Brain microvascular endothelial cell (primary cell): Measurements from ENCODE around the gene FST.

ENCODE experiments used
- DNase-seq: peaks from one replicate; pipeline ENCODE4 v3.0.0-alpha.2; 2020
- H3K27ac ChIP-seq: fragments of 250-450 bp; sonication (Bioruptor Pico); 2 replicates; pipeline ENCODE4 v1.5.1; 2020; ENCODE audit warnings: mild to moderate bottlenecking, moderate library complexity
- H3K27me3 ChIP-seq: fragments of 250-450 bp; sonication (Bioruptor Pico); replicated peaks from 2 replicates; pipeline ENCODE4 v1.5.1; 2020; ENCODE audit warnings: mild to moderate bottlenecking
- H3K36me3 ChIP-seq: fragments of 250-450 bp; sonication (Bioruptor Pico); replicated peaks from 2 replicates; pipeline ENCODE4 v1.5.1; 2020; ENCODE audit warnings: mild to moderate bottlenecking
- H3K4me3 ChIP-seq: 2 replicates; pipeline ENCODE4 v1.5.1; 2011; ENCODE audit warnings: low read depth, mild to moderate bottlenecking, control low read depth, low read length, moderate library complexity
- in situ Hi-C: cut with HindIII; loops from 2 replicates; pipeline ENCODE4 v1.10.0; 2017; ENCODE audit warnings: low sequenced_read_pairs, low pct_ligation_motif_present
- TF ChIP-seq, protein P1 (sequence below): IDR thresholded peaks from 2 replicates; pipeline ENCODE4 v1.5.1; 2011; ENCODE audit warnings: low read depth, mild to moderate bottlenecking, moderate library complexity, low read length, control low read depth, inconsistent platforms; ENCODE audit errors: missing control alignments

FST gene

DNA sequence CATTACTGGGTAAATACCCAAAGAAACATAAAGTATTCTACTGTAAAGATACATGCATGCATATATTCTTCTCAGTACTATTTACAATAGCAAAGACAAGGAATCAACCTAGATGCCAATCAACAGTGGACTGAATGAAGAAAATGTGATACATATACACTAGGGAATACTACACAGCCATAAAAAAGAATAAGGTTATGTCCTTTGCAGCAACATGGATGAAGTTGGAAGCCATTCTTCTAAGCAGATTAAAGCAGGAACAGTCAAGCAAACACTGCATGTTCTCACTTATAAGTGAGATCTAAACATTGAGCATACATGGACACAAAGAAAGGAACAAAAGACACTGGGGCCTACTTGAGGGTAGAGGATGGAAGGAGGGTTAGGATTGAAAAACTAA lies 40.4 kb downstream of the FST start:
- H3K36me3 ChIP-seq: no peaks in the 10 kb centered on the region
- in situ Hi-C loops: no loop called here
- no peak for DNase-seq
- no peaks in the 10 kb centered on the region for H3K27me3 ChIP-seq
- H3K27ac ChIP-seq: no peak overlapping the region
- H3K4me3 ChIP-seq: no peak overlapping the region
- TF ChIP-seq, protein P1, sequence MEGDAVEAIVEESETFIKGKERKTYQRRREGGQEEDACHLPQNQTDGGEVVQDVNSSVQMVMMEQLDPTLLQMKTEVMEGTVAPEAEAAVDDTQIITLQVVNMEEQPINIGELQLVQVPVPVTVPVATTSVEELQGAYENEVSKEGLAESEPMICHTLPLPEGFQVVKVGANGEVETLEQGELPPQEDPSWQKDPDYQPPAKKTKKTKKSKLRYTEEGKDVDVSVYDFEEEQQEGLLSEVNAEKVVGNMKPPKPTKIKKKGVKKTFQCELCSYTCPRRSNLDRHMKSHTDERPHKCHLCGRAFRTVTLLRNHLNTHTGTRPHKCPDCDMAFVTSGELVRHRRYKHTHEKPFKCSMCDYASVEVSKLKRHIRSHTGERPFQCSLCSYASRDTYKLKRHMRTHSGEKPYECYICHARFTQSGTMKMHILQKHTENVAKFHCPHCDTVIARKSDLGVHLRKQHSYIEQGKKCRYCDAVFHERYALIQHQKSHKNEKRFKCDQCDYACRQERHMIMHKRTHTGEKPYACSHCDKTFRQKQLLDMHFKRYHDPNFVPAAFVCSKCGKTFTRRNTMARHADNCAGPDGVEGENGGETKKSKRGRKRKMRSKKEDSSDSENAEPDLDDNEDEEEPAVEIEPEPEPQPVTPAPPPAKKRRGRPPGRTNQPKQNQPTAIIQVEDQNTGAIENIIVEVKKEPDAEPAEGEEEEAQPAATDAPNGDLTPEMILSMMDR: no peak
